ENCODE data around the gene KSR1. TPM values are rescaled to one million over a fixed set of nuclear protein-coding genes. Genes with fewer than 3 reads are reported as not detected.

KSR1 gene
- total RNA-seq, 1 donor: 15.5 TPM

DNA sequence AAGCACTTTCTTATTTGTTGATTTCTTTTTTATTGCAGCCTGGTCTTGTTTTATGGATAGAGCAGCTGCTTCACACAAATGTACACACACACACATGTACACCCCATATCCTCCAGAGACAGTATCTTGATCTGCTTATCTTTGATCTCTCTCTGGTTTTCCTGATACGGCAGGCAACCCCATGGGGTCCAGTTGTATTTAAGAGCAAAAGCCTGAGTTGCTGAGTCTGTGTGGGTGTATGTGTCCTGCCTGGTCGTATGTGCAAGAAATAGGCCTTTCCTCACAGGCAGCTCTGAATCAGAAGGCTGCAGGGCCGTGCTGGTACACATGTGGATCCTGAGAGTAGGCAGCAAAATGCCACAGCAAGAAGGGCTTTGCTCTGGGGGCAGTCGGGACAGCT lies 160.2 kb downstream of the KSR1 start:
- no peak overlapping the region for H3K4me3 ChIP-seq (ENCODE audit: low read depth, low read length)
- no peak for DNase-seq (ENCODE audit: low read depth)
- TF ChIP-seq, protein P1, sequence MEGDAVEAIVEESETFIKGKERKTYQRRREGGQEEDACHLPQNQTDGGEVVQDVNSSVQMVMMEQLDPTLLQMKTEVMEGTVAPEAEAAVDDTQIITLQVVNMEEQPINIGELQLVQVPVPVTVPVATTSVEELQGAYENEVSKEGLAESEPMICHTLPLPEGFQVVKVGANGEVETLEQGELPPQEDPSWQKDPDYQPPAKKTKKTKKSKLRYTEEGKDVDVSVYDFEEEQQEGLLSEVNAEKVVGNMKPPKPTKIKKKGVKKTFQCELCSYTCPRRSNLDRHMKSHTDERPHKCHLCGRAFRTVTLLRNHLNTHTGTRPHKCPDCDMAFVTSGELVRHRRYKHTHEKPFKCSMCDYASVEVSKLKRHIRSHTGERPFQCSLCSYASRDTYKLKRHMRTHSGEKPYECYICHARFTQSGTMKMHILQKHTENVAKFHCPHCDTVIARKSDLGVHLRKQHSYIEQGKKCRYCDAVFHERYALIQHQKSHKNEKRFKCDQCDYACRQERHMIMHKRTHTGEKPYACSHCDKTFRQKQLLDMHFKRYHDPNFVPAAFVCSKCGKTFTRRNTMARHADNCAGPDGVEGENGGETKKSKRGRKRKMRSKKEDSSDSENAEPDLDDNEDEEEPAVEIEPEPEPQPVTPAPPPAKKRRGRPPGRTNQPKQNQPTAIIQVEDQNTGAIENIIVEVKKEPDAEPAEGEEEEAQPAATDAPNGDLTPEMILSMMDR (IDR thresholded peaks at IDR 0.05; ENCODE audit: insufficient read depth, low read depth, low read length): no peak

DNA sequence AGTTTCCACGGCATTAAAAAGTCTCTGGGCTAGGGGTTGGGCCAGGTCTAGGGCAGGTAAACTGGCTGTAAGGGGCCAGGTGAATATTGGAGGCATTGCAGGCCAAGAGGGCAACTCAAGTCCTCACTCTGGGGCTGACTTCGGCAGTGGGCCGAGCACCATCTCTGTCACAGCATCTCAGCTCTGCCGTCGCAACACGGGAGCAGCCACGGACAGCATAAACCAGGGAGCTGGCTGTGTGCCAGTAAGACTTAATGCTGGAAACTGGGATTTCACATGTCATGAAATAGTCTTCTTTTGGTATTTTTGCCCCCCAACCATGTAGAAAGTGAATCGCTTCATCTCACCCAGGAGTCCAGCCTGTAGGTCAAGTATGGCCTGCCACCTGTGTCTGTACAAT lies 162.2 kb downstream of the KSR1 start:
- TF ChIP-seq, protein P1 (IDR thresholded peaks at IDR 0.05; ENCODE audit: insufficient read depth, low read depth, low read length): no peak
- DNase-seq (ENCODE audit: low read depth): no peak
- H3K4me3 ChIP-seq (ENCODE audit: low read depth, low read length): no peak overlapping the region

DNA sequence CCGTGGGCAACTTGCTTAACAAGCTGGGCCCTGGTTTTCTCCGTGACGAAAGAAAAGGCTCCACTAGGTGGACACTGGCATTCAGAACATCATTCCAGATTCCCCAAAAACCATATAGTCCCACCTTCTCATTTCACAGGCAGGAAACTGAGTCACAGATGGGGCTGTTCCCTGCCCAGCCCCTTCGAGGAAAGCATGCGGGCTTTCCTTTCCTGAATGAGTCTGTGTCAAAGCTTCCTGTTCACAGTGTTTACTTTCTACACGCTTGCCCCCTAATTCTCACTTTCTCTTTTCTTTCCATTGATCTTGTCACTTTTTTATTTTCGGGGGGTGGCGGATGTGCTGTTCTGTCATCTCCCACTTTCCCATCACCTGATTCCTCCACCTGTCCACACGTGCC lies 164.5 kb downstream of the KSR1 start:
- TF ChIP-seq, protein P1 (IDR thresholded peaks at IDR 0.05; ENCODE audit: insufficient read depth, low read depth, low read length): no peak
- no peak for DNase-seq (ENCODE audit: low read depth)
- H3K4me3 ChIP-seq (ENCODE audit: low read depth, low read length): no peak overlapping the region

DNA sequence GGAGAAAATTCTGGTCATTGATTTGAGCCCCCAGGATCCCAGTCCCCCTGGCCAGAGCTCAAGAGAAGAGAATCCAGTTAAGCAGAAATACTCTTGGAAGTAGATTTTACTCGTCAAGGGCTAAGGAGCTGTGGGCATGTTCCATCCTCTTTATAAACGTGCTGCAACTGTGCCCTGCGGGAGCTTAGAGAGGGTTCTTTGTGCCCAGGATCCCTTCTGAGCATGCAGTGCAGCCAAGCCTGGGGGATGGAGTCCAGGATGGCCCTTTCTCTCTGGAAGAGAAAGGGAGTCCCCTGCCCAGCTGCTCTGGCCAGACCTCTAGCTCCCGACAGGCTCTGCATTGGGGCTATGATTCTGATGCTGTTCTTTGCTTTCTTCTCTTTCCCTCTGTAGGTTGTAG lies 165.3 kb downstream of the KSR1 start:
- no peak for DNase-seq (ENCODE audit: low read depth)
- H3K4me3 ChIP-seq (ENCODE audit: low read depth, low read length): no peak overlapping the region
- TF ChIP-seq, protein P1 (IDR thresholded peaks at IDR 0.05; ENCODE audit: insufficient read depth, low read depth, low read length): no peak

DNA sequence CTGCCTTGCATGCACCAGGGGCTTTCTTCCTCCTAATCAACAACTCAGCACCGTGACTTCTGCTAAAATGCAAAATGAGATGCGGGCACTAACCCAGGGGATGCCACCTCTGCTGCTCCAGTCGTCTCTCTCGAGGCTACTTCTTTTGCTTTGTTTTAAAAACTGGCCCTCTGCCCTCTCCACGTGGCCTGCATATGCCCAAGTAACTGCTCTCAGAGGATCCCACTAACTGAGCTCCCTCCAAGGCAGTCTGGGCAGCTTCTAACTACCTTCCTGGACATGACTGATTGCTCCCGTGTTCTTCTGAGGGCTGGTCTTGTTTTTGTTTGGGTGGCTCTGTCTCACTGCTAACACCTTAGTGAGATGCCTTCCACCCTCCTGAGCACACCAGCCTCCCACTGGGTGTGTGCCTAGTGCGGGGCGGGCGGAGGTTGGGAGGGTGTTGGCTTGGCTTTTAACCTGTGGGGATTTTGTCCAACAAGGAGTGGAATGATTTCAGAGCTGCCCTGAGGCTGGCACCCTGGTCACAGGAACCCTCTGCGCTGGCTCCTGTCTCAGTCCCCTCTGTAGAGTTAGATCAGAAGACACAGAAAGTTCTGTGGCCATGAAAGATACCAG lies 165.8 kb downstream of the KSR1 start:
- no peak overlapping the region for H3K4me3 ChIP-seq (ENCODE audit: low read depth, low read length)
- DNase-seq (ENCODE audit: low read depth): no peak
- TF ChIP-seq, protein P1 (IDR thresholded peaks at IDR 0.05; ENCODE audit: insufficient read depth, low read depth, low read length): no peak

DNA sequence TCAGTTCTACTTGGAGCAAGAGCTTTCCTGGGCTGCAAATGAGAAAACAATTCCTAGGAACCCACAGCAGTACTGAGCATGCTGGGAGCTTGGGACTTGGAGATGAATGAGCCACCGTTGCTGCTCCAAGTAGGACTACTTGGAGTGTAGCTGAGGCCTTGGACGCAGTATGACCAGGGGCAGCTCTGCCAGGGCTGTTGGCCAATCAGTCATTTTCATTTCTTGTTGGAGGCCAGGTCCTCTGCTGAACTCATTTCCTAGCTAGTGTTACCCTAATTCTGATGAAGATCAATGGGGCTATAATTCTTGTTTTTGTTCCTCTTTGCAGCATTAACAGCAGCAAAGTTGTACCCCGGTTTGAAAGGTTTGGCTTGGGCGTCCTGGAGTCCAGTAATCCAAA lies 166.7 kb downstream of the KSR1 start:
- no peak overlapping the region for H3K4me3 ChIP-seq (ENCODE audit: low read depth, low read length)
- no peak for DNase-seq (ENCODE audit: low read depth)
- TF ChIP-seq, protein P1 (IDR thresholded peaks at IDR 0.05; ENCODE audit: insufficient read depth, low read depth, low read length): no peak

DNA sequence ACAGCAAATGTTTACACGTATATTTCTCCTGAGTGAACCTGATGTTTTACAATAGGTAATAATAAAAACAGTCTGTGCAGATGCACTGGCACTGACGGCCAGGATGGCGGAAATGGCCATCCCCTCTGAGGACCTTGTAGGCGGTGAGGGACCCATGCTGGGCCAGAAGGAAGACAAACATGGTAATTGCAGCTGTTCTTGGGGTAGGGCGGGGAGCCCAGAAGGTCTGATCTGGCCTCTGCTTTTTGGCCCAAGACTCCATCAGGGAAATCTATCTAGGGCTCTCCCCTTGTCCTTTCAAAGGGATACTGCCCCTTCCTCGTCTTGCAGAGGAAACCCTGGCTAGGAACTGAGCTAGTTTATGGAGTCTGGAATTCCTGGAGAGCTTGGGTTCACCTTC lies 167.4 kb downstream of the KSR1 start:
- no peak for DNase-seq (ENCODE audit: low read depth)
- TF ChIP-seq, protein P1 (IDR thresholded peaks at IDR 0.05; ENCODE audit: insufficient read depth, low read depth, low read length): no peak

More for the DNA sequence above, 167.4 kb downstream of the KSR1 start:
- H3K4me3 ChIP-seq (ENCODE audit: low read depth, low read length): no peak overlapping the region

All from fibroblast of villous mesenchyme (primary cell).